T follicular helper cell (primary cell): ENCODE data around the gene WDR31.
"Not testable (repeated sequence)": the region's sequence is repeated elsewhere in the genome, so short reads cannot be mapped to it uniquely, and the experiment has no call there.

Experiments
- DNase-seq: peaks from one replicate; pipeline ENCODE4 v3.0.0-alpha.2; 2020; ENCODE audit warnings: low read depth

Gene WDR31

DNA sequence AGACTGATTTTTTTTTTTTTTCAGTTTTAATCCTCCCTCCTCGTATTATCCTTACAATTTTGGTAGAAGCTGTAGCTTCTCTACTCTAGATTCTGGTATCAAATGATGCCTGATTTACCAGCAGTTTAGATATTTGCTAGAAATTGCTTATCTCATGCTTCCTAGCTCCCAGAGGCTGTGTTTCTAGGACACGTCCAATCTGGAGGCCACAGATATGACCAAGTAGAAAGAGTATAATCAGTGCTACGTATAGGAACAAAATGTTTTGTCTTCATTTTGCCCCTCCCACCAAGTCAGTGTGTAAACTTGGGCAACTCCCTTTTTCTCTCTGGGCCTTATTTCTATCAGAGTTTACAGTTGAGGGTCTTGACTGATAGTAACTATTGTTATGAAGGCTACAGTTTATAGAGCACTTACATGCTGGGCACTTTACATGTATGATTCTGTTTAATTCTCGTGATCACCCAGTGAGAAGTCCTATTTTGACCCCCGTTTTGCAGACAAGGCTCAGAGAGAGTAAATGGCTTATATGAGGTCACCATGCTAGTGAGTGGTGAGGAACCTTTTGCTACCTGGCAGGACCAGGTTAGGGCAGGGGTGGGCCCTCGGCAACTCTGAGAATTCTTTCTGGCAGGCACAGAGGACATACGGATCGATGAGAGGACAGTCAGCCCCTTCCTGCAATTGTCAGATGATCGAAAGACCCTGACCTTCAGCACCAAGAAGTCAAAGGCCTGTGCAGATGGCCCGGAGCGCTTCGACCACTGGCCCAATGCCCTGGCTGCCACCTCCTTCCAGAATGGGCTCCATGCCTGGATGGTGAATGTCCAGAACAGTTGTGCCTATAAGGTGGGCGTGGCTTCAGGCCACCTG, 29.1 kb upstream of the WDR31 start:
- no peak for DNase-seq

DNA sequence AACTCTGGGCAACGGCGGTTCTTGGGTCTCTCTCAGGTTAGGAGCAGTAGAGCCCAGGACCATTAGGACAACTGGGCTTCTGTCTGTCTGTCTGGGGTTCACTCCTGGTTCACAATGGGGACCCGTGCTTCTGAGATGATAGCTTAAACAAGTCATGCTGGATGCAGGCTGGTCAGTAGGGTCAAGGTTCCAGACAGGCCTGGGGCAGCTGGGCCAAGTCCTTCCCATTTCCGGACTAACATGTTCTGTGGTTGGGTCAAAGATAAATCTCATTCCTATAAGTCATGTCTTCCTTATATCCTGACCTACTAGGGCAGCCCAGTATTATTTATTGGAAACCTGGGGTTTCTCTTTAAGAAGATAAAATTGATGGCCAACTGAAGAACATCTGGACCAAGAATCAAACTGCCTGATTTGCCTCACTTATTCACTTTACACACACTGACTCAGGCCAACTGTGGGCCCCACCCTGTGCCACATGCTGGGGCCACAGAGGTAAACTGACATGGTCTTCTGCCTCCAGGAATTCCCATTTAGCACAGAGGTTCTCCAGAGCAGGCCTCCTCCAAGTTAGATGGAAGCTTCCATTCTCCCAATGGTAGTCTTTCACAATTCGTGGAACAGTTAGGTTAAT, 28.4 kb upstream of the WDR31 start:
- DNase-seq: no peak

DNA sequence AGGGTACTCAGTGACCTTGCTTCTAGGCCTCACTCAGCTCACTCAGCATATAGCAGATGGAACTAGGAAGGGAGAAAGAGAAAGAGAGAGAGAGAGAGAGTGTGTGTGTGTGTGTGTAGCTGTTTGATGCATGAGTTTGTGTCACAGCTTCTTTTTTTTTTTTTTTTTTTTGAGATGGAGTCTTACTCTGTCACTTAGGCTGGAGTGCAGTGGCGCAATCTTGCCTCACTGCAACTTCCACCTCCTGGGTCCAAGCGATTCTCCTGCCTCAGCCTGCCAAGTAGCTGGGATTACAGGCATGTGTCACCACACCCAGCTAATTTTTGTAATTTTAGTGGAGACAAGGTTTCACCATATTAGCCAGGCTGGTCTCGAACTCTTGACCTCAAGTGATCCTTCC, 25.6 kb upstream of the WDR31 start:
- not testable (repeated sequence) for DNase-seq

DNA sequence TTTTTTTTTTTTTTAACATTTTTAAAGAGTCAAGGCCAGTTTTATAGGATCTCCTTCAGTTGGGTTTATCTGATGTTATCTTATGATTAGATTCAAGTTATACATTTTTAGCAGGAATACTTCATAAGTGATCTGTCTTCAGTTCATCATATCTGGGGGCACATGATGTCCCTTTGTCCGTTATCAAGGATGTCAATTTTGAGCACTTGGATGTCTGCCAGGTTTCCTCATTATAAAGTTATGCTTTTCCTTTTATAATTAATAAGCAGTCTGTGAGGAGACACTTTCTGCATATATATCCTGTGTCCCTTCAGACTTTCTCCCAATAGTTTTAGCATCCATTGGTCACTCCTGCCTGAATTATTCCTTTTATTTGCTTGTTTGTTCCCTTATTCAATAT, 24.9 kb upstream of the WDR31 start:
- no peak for DNase-seq

DNA sequence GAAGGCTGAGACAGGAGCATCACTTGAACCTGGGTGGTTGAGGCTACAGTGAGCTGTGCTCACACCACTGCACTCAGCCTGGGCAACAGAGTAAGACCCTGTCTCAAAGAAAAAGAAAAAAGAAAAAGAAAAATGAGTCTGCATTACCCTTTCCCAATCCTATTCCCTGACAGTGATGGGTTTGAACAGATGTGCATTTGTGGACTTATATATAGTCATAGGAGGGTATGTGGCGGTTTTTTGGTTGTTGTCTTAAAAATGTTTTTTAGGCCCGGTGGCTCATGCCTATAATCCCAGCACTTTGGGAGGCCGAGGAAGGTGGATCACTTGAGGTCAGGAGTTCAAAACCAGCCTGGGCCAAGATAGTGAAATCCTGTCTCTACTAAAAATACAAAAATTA, 23.3 kb upstream of the WDR31 start:
- no peak for DNase-seq

DNA sequence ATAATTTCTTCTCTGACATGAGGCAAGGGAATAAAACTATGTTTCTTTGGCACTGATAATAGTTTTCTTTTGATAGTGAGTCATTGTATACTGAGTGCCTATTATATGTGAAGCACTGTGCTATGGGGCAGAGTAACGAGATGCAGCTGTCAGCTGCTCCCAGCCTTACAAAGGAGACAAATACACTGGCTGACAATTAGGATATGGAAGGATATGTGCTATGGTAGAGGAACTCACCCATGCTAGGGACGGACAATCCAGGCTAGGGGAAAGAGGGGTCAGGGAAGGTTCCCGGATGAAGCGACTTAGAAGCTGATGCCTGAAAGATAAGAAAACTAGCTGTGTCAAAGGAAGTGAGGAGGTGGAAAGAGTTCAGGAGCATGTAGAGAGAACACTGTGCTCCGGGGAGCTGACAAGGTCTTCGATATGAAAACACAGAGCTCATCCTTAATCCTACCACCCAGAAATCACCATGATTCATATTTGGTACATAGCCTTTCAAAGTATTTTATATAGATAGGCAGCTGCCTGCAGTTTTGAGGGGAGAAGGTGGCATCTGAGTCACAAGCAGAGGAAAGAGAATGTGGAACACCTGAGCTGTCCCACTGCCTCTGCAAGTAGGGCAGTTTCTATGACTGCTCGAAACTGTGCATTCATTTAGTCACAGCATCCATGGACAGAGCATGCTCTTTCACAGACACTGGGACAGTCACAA, 21.4 kb upstream of the WDR31 start:
- DNase-seq: no peak

DNA sequence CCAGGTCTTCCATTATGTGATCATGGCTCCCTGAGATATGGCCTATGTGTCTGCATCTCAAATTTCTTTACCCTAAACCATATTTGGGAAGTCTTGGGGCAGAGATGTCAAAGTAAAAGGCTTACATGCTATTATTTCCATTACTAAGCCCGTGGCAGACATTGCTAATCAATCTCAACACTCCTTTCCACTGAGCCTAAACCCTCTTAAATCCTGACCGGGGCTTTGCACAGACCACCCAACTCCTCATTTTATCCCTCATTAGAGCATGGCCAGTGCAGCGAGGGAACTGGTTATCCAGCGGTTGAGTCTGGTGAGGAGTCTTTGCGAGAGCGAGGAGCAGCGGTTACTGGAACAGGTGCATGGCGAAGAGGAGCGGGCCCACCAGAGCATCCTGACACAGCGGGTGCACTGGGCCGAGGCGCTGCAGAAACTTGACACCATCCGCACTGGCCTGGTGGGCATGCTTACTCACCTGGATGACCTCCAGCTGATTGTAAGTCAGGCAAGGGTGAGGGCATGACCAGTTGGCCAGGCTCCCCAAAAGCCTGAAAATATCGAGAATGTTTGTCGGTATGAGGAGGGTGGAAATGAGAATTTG, 20.3 kb upstream of the WDR31 start:
- no peak for DNase-seq

DNA sequence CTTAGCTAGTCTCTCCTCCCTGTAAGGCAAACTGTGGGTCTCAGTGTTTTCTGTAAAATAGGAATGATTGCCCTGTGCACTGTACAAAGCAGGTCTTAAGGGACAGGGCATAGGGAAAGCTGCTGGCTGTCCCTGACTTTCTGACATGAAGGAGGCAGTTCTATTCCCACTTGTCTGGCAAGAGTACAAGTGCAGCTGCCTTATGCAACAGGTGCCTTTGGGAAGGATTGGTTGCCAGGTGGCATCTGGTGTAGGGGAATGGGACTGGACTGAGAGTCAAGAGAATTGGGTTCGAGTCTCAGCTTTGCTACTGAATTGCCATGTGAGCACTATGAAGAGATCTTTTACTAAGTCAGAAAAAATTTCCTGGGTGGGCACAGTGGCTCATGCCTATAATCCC, 19.3 kb upstream of the WDR31 start:
- no peak for DNase-seq

DNA sequence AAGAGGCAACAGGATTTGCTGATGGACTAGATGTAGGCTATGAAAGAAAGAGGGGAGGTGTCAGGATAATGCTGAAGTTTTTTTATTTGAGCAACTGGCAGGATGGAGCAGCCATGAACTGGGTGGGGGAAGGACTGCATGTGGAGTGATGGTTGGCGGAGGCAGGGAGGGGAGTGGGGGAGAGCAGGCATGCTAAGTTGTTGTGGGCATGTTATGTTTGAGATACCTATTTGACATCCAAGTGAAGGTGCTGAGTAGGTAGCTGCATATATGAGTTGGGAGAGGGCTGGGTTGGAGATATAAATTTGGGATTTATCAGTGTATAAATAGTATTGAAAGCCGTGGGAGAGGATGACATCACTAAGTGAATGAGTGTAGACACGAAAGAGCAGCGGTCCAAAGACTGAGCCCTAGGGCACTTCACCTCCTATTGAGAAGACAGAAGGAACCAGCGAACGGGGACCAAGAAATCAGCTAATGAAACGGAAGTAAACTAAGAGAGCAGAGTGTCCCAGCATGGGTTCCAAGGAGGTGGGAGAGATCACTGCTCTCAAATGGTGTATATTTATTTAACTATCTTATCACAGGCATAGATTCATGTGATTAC, 16.7 kb upstream of the WDR31 start:
- no peak for DNase-seq

DNA sequence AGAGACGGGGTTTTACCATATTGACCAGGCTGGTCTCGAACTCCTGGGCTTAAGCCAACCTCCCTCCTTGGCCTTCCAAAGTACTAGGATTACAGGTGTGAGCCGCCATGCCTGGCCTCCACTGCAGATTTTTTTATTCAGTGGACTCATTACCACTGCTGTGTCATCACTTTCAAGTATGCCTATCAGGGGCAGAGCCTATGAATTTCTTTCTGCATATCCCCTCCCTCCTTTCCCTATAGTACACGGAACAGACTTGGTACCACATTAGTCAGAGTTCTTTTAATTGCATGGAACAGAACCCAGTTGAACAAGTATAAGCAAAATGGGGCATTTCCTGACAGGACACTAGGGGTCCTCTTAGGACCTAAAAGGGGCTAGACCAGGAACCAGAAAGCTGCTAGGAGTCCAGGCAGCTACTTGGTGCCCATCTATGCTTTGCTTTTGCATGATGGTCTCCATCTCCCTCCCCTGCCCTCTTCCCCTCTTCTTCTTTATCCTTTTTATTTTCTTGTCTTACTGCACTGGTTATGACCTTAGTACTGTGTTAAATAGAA, 15.0 kb upstream of the WDR31 start:
- no peak for DNase-seq

DNA sequence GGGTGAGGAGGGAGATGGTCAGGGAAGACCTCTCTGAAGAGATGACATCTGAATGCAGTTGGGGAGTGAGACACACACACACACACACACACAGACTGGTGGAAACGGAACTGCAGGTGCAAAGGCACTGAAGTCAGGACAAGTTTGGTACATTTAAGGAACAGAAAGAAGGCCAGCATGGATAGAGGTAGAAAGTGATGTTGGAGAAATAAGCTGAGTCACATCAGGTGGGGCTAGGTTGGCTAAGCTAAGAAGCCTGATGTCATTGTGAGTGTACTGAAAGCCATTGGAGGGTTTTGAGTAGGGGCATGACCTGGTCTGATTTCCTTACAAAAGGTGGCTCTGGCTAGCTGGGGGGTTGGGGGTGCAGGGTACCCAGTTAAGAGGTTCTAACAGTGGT, 12.3 kb upstream of the WDR31 start:
- no peak for DNase-seq

DNA sequence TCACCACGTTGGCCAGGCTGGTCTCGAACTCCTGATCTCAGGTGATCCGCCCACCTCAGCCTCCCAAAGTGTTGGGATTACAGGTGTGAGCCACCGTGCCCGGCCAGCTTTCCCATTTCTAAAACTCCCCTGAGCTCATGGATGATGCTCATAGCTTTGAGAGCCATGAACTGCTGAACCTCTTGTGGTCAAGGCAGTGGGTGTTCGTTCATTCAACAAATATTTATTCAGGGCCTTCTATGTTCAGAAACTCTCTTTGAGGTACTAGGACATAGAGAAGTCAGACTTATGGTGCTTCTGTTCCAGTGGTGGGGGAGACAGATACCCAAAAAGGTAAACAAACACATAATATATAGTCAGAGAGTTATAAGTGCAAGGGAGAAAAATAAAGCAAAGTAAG, 11.9 kb upstream of the WDR31 start:
- DNase-seq: no peak

DNA sequence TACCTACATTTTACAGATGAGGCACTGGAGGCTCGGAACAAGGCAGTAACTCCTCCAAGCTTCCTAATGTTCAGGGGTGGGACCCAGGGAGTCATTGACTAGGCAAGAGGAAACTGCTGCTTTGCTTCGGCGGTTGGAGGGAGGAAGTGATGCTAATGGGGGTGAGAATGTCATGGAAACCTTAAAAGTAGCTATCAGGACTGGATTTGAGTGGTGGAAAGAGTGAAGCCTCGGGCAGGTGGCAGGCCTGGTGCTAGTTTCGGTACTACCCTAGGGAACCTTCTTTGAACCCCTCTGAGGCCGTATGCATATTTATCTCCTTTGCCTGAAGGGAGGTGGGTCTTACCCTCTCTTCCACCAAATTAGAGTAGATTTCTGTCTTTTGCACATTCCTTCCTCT, 10.9 kb upstream of the WDR31 start:
- DNase-seq: no peak

DNA sequence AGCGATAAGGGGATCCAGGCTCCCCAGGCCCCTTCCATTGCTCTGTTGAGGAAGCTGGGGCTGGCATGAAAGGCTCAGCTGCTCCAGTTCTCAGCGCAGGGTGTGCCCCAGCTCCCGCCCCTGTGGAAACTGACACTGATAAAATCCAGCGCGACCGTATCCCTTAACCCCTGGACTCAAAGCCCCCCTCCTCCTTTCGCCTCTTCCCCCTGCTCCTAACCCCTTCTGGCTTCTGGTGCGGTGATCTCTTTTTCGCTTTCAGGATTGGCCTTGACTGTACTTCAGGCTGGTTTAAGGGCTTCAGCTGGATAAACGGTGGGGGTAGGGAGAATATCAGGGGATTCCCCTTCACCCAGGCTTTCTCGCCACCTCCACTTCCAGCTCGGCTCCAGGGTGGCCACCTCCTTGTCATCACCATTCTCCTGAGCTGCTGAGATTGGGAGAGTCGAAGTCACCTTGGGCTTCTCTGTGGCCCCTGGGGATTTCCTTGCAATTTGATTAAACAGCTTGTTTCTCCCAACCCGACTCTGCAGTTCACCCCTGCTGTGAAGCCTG, 10.1 kb upstream of the WDR31 start:
- DNase-seq: no peak

DNA sequence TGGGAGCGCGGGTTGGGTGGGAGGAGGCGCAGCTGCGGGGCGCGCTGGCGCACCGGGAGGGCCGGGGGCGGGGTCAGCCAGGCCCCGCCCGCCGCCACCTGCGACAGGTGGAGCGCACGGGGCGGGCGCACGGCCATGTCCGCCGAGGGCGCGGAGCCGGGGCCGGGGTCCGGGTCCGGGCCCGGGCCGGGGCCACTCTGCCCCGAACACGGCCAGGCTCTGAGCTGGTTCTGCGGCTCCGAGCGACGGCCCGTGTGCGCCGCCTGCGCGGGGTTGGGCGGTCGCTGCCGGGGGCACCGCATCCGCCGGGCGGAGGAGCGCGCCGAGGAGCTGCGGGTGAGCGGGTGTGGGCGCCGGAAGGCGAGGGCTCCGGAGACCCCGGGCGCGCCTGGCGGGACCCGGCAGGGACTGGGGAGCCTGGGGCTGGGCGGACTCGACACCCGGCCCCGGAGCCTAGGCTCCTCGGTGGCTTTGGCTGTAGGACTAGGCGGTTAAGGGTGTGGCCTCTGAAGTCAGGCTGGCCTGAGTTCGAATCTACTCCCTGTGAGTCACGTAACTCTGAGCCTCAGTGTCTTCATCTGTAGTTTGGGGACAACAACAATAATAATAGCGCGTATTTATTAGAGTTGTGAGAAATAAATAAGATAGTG, 9.5 kb upstream of the WDR31 start, which contains the start of gene BSPRY:
TSS of gene BSPRY (plus strand) at position 97 of the 650 bp plus-strand sequence. CDS start at position 136, 39 bp downstream.
- DNase-seq: peak; percentile 14

DNA sequence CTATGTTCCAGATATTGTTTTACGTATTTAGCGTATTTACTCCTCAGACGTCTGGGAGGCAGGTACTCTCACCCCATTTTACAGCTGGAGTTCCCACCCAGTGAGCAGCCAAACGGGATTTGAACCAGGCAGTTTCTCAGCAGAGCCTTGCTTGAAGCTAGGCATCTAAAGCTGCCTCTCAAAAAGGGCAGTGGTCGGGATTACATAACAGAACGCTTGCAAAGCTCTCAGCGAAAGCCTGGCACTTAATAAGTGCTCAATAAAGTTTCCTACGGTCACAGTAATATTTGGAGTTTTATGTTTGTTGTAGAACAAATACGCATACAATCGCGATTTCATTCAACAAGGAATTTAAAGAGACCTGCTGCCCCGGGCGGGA, 9.0 kb upstream of the WDR31 start:
- no peak for DNase-seq

DNA sequence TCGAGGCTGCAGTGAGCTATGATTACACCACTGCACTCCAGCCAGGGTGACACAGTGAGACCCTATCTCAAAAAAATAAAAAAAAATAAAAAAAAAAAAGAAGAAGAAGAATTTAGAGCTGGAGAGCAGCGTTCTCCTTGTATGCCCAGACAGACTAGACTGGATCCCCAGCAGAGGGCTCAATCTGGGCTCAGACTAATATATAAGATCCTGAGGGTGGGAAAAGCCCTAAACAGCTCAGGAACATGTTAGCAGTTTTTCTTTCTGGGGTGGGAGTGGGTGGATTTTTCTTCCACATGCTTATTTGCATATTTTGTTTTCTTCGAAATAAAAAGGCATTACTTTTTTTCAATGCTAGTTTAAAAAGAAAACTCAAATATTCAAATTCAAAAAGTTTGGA, 8.4 kb upstream of the WDR31 start:
- DNase-seq: no peak

DNA sequence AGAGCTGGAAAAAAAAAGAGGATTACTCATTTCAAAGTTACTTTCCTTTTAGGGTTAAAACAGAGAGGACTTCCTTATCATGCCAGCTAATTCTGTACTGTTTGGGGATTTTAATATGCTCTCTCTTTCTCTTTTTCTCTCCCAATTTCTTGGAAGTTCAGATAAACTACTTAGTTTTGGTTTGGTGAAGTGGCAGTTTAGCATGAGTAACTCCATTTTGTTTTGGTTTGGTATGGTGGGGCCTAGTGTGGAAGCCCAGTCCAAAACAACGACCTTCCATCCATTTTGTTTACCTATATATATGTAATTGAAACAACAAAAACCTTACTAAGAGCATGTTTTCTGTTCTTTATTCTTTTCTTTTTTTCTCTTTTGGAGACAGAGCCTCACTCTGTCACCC, 5.6 kb upstream of the WDR31 start:
- DNase-seq: no peak

DNA sequence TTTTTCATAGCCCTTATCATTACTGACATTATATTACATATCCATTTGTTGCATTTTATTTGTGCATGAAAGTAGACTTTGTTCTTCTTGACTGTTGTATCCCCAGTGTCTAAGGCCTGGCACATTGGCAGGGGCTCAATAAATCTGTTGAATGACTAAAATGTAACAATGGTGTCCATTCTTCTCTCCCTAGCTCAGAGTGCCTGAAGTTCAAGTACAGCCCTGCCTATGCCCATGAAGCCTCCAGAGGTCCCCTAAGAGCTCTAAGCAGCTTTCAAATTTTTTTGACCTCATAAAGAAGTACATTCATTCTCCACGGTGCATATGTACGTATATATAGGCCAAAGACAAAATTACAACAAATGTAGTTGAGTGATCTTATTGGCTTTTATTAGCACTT, 5.1 kb upstream of the WDR31 start:
- DNase-seq: no peak

DNA sequence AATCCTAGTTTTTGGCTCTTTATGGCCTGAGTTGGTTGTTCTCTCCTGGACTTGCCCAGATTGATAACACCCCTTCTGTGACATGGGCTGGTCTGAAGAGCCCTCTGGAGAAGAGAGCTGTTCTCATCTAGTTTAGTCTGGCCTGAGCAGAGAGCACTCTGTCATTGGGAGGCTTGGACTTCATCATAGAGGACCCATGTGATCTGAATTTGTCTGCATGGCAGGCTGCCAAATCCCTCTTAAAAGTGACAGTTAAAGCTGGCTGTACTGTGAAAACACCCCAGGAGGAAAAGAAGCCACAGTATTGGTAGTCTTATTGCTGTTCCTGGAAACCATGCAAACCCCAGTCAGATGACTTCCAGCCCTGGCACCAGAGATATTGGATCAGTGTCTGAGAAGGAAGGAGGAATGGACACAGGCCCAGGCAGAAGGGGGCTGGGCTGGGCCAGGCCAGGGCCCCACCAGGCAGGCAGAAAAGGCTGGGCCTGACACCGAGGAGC, 3.7 kb upstream of the WDR31 start:
- DNase-seq: no peak
